ENCODE data around the gene CCNL2.
"Not testable (repeated sequence)": the region's sequence is repeated elsewhere in the genome, so short reads cannot be mapped to it uniquely, and the experiment has no call there.

CCNL2 gene

GRCh38 chr1:1399872-1400575 lies 889 bp upstream of the CCNL2 start:
- no peak for DNase-seq

- no peak for DNase-seq
These were observed 403 bp downstream of the CCNL2 start for GRCh38 chr1:1398677-1399186.

- DNase-seq: no peak
These were observed 1.2 kb downstream of the CCNL2 start for GRCh38 chr1:1397839-1398523.

GRCh38 chr1:1395166-1395565 lies 4.0 kb downstream of the CCNL2 start:
- DNase-seq: no peak

- DNase-seq: no peak
These were observed 5.0 kb downstream of the CCNL2 start for GRCh38 chr1:1394116-1394515.

GRCh38 chr1:1393428-1393827 lies 5.7 kb downstream of the CCNL2 start:
- no peak for DNase-seq

GRCh38 chr1:1393014-1393413 lies 6.1 kb downstream of the CCNL2 start:
- DNase-seq: no peak

- DNase-seq: no peak
These were observed 7.9 kb downstream of the CCNL2 start for GRCh38 chr1:1391225-1391624.

GRCh38 chr1:1390675-1391074 lies 8.5 kb downstream of the CCNL2 start:
- no peak for DNase-seq

- DNase-seq: no peak
These were observed 11.1 kb downstream of the CCNL2 start for GRCh38 chr1:1388078-1388472.

GRCh38 chr1:1387098-1388077 lies 11.7 kb downstream of the CCNL2 start:
- DNase-seq: no peak

GRCh38 chr1:1385931-1386330 lies 13.2 kb downstream of the CCNL2 start:
- no peak for DNase-seq

GRCh38 chr1:1385339-1385738 lies 13.8 kb downstream of the CCNL2 start:
- DNase-seq: not testable (repeated sequence)

- no peak for DNase-seq
These were observed 17.8 kb downstream of the CCNL2 start for GRCh38 chr1:1381294-1381693.

- DNase-seq: no peak
These were observed 18.3 kb downstream of the CCNL2 start for GRCh38 chr1:1380860-1381259.

GRCh38 chr1:1377540-1378205 lies 21.5 kb downstream of the CCNL2 start:
- no peak for DNase-seq

- DNase-seq: no peak
These were observed 22.4 kb downstream of the CCNL2 start for GRCh38 chr1:1376551-1377226.

GRCh38 chr1:1374929-1375662 lies 24.0 kb downstream of the CCNL2 start, which contains the start of gene AURKAIP1:
AURKAIP1 (minus strand) TSS chr1:1375207; CDS start chr1:1374756, 451 bp downstream.
- peak; percentile 99 for DNase-seq

GRCh38 chr1:1374589-1374928 lies 24.6 kb downstream of the CCNL2 start:
- DNase-seq: no peak

- peak; percentile 28 for DNase-seq
These were observed 25.1 kb downstream of the CCNL2 start for GRCh38 chr1:1373815-1374588.

Measured in right hindlimb (tissue), 1 donor.